Astrocyte of the hippocampus (primary cell): ENCODE measurements around the gene OPRL1.
A peak's percentile ranks its signal among the peaks of the same experiment; 100 is the strongest.

Source experiments
- DNase-seq: peaks from one replicate; pipeline ENCODE4 v3.0.0; 2011; ENCODE audit warnings: low read depth, low spot score

The OPRL1 gene

GRCh38 chr20:64080013-64080812 lies at the start of gene OPRL1:
Gene OPRL1, plus strand, starts transcription at chr20:64080082. Its CDS starts 12,639 bp downstream, at chr20:64092721.
- peak; percentile 42 for DNase-seq

GRCh38 chr20:64030371-64031134 lies 49.3 kb upstream of the OPRL1 start:
- DNase-seq: no peak

GRCh38 chr20:64031822-64032314 lies 48.0 kb upstream of the OPRL1 start:
- DNase-seq: no peak

GRCh38 chr20:64032706-64033624 lies 46.9 kb upstream of the OPRL1 start:
- DNase-seq: no peak

- DNase-seq: no peak
These were observed 45.8 kb upstream of the OPRL1 start for GRCh38 chr20:64033981-64034493.

- no peak for DNase-seq
These were observed 44.6 kb upstream of the OPRL1 start for GRCh38 chr20:64035066-64035932.

- no peak for DNase-seq
These were observed 43.9 kb upstream of the OPRL1 start, which contains the start of gene C20orf204 for GRCh38 chr20:64035933-64036345. Gene C20orf204, plus strand, starts transcription at chr20:64036182. Its CDS starts 142 bp downstream, at chr20:64036324.

GRCh38 chr20:64036346-64037198 lies 43.3 kb upstream of the OPRL1 start:
- no peak for DNase-seq

GRCh38 chr20:64037199-64037497 lies 42.7 kb upstream of the OPRL1 start:
- no peak for DNase-seq

- DNase-seq: no peak
These were observed 42.2 kb upstream of the OPRL1 start for GRCh38 chr20:64037498-64038213.

GRCh38 chr20:64038224-64038564 lies 41.7 kb upstream of the OPRL1 start:
- no peak for DNase-seq

- DNase-seq: peak; percentile 85
These were observed 41.2 kb upstream of the OPRL1 start for GRCh38 chr20:64038565-64039292.

- no peak for DNase-seq
These were observed 40.4 kb upstream of the OPRL1 start for GRCh38 chr20:64039293-64040160.

- no peak for DNase-seq
These were observed 39.4 kb upstream of the OPRL1 start for GRCh38 chr20:64040231-64041039.

- no peak for DNase-seq
These were observed 38.7 kb upstream of the OPRL1 start for GRCh38 chr20:64041040-64041780.

- DNase-seq: no peak
These were observed 38.2 kb upstream of the OPRL1 start for GRCh38 chr20:64041781-64042053.
